Measurements from ENCODE around the gene MED17.
"Not testable (repeated sequence)": the region's sequence is repeated elsewhere in the genome, so short reads cannot be mapped to it uniquely, and the experiment has no call there.

The MED17 gene

DNA sequence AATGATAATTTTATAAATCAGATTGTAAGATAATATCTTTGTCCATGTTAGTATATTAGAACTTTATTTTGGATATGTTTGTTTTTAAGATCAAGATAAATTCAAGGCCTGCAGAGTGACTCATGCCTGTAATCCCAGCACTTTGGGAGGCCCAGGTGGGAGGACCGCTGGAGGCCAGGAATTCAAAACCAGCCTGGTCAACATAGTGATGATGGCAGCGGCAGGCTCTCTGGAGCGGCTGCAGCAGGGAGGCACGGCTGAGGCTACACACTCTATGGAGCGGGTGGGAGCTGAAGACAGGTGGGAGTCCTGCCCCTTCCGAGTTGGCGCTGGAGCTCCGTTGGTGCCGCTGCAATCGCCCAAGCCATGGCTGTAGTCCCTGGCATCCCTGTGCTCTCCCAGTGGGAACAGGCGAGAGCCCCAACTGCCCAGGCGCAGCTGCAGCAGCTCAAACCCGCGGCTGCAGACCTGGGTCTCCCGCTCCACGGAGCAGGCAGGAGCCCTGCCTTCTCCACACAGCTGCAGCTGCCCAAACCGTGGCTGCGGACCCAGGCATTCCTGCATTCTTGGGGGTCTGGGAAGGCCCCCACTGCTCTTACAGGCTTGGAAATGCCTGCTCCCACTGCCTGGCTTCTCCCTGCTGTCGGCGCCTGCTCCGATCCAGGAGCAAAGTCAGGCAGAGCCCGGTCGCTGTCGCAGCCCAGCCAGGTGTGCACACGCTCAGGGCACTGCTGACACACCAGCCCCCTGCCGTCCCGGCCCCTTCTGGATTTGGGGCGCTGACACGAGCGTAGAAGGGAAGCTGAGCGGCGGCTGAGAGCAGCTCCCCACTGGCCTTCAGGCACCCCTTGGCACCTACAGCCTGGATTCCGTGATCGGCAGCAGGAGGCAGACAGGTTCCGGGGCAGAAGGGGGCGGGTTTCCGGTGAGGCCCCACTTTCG is 25.9 kb upstream of the MED17 start:
- ATAC-seq, result no peak
- TF ChIP-seq ZFP30 (CRISPR knock-in tag; IDR thresholded peaks at IDR 0.05), result no peak
- TF ChIP-seq PATZ1 (CRISPR knock-in tag; IDR thresholded peaks at IDR 0.05; ENCODE audit: borderline replicate concordance), result no peak
- TF ChIP-seq, protein P1, sequence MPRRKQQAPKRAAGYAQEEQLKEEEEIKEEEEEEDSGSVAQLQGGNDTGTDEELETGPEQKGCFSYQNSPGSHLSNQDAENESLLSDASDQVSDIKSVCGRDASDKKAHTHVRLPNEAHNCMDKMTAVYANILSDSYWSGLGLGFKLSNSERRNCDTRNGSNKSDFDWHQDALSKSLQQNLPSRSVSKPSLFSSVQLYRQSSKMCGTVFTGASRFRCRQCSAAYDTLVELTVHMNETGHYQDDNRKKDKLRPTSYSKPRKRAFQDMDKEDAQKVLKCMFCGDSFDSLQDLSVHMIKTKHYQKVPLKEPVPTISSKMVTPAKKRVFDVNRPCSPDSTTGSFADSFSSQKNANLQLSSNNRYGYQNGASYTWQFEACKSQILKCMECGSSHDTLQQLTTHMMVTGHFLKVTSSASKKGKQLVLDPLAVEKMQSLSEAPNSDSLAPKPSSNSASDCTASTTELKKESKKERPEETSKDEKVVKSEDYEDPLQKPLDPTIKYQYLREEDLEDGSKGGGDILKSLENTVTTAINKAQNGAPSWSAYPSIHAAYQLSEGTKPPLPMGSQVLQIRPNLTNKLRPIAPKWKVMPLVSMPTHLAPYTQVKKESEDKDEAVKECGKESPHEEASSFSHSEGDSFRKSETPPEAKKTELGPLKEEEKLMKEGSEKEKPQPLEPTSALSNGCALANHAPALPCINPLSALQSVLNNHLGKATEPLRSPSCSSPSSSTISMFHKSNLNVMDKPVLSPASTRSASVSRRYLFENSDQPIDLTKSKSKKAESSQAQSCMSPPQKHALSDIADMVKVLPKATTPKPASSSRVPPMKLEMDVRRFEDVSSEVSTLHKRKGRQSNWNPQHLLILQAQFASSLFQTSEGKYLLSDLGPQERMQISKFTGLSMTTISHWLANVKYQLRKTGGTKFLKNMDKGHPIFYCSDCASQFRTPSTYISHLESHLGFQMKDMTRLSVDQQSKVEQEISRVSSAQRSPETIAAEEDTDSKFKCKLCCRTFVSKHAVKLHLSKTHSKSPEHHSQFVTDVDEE (CRISPR knock-in tag; IDR thresholded peaks at IDR 0.05), result no peak

- TF ChIP-seq ZNF8 (CRISPR knock-in tag; IDR thresholded peaks at IDR 0.05), result peak; percentile 56; the same call in 1 of the 2 replicates
- not testable (repeated sequence) for ATAC-seq
Measured at GRCh38 chr11:93759123-93759522, 25.0 kb upstream of the MED17 start.

DNA sequence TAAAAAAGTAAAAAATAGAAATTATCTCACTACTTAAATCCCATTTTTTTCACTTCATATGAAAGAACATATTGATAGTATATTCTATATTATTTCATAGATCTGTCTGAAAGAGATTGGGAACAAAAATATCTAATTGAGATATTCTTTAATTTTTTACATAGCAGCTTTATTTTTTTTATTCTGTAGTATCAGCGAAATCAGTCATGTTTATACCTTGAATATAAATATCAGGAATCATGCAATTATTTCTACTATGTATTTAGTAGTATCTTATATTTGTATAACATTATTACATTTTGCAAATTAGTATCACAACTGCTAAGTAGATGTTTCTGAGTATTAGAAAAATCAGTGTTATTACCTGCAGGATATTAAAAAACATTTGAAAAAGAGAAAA is 22.2 kb upstream of the MED17 start:
- no peak for ATAC-seq
- TF ChIP-seq ESRRG (CRISPR knock-in tag; IDR thresholded peaks at IDR 0.05) (no peak), SNAI2 (CRISPR knock-in tag; IDR thresholded peaks at IDR 0.05) (no peak), TOX (CRISPR knock-in tag; IDR thresholded peaks at IDR 0.05; ENCODE audit: borderline replicate concordance) (no peak), ZNF8 (CRISPR knock-in tag; IDR thresholded peaks at IDR 0.05) (no peak), BACH2 (CRISPR knock-in tag; IDR thresholded peaks at IDR 0.05; ENCODE audit: borderline replicate concordance) (no peak), ZNF70 (CRISPR knock-in tag; IDR thresholded peaks at IDR 0.05) (no peak), CSDC2 (CRISPR knock-in tag; IDR thresholded peaks at IDR 0.05) (no peak), OSR1 (CRISPR knock-in tag; IDR thresholded peaks at IDR 0.05) (no peak), ISL1 (CRISPR knock-in tag; IDR thresholded peaks at IDR 0.05) (no peak), ZFP3 (CRISPR knock-in tag; IDR thresholded peaks at IDR 0.05) (no peak), ARNTL (CRISPR knock-in tag; IDR thresholded peaks at IDR 0.05; ENCODE audit: borderline replicate concordance, low read depth) (no peak), ZNF565 (CRISPR knock-in tag; conservative IDR thresholded peaks at IDR 0.05; ENCODE audit: low read depth) (no peak), PPARA (CRISPR knock-in tag; IDR thresholded peaks at IDR 0.05; ENCODE audit: borderline replicate concordance) (no peak), GLIS3 (CRISPR knock-in tag; IDR thresholded peaks at IDR 0.05) (no peak)
- TF ChIP-seq, protein P2, sequence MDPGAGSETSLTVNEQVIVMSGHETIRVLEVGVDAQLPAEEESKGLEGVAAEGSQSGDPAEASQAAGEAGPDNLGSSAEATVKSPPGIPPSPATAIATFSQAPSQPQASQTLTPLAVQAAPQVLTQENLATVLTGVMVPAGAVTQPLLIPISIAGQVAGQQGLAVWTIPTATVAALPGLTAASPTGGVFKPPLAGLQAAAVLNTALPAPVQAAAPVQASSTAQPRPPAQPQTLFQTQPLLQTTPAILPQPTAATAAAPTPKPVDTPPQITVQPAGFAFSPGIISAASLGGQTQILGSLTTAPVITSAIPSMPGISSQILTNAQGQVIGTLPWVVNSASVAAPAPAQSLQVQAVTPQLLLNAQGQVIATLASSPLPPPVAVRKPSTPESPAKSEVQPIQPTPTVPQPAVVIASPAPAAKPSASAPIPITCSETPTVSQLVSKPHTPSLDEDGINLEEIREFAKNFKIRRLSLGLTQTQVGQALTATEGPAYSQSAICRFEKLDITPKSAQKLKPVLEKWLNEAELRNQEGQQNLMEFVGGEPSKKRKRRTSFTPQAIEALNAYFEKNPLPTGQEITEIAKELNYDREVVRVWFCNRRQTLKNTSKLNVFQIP (CRISPR knock-in tag; IDR thresholded peaks at IDR 0.05; ENCODE audit: borderline replicate concordance, low read depth), result no peak

DNA sequence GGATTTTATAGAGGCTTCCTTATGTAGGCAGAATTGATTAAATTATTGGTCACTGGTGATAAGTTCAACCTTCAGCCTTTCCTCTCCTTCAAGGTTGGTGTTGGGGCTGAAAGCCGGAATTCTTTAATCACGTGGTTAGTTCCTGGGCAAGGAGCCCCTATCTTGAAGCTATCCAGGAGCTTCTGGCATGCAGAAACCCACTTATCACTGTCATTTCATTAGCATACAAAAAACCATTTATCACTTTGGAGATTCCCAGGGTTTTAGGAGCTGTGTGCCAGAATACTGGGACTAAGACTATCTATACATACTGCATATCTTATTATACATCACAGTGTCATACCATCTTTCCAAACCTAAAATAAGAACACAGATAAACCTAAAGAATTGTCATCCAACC is 18.5 kb upstream of the MED17 start:
- TF ChIP-seq ARNTL (CRISPR knock-in tag; IDR thresholded peaks at IDR 0.05; ENCODE audit: borderline replicate concordance, low read depth), result no peak
- no peak for TF ChIP-seq ZNF565 (CRISPR knock-in tag; conservative IDR thresholded peaks at IDR 0.05; ENCODE audit: low read depth)
- no peak for TF ChIP-seq TCF4 (CRISPR knock-in tag; IDR thresholded peaks at IDR 0.05; ENCODE audit: borderline replicate concordance)
- TF ChIP-seq, protein P3, sequence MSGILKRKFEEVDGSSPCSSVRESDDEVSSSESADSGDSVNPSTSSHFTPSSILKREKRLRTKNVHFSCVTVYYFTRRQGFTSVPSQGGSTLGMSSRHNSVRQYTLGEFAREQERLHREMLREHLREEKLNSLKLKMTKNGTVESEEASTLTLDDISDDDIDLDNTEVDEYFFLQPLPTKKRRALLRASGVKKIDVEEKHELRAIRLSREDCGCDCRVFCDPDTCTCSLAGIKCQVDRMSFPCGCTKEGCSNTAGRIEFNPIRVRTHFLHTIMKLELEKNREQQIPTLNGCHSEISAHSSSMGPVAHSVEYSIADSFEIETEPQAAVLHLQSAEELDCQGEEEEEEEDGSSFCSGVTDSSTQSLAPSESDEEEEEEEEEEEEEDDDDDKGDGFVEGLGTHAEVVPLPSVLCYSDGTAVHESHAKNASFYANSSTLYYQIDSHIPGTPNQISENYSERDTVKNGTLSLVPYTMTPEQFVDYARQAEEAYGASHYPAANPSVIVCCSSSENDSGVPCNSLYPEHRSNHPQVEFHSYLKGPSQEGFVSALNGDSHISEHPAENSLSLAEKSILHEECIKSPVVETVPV (CRISPR knock-in tag; IDR thresholded peaks at IDR 0.05), result no peak
- TF ChIP-seq CSDC2 (CRISPR knock-in tag; IDR thresholded peaks at IDR 0.05), result no peak
- TF ChIP-seq ZNF70 (CRISPR knock-in tag; IDR thresholded peaks at IDR 0.05), result no peak
- TF ChIP-seq ISL1 (CRISPR knock-in tag; IDR thresholded peaks at IDR 0.05), result 0 out of 2 replicates have a peak, but pooled peaks have one; percentile 24
- no peak for ATAC-seq

All from SK-N-SH treated with all-trans-retinoic acid at 6 μM for 48 hours (cell line).